DND-41 (cell line): ENCODE measurements around the gene SLC48A1.

ENCODE experiments used
- ATAC-seq: fragments of 200-7000 bp; cut with Tn5 transposase; 3 replicates; pipeline ENCODE4 v1.9.1; 2021; ENCODE audit warnings: low read depth; ENCODE audit not compliant: insufficient read depth
- DNase-seq: peaks from one replicate; pipeline ENCODE4 v3.0.0-alpha.2; 2020
- H2AFZ ChIP-seq: 2 replicates; pipeline ENCODE4 v1.6.0; 2012; ENCODE audit warnings: low read depth, low read length
- H3K27ac ChIP-seq: 2 replicates; pipeline ENCODE4 v1.5.1; 2012; ENCODE audit warnings: low read length, inconsistent platforms
- H3K27me3 ChIP-seq: fragments of 200-600 bp; sonication (generic); 2 replicates; pipeline ENCODE4 v1.6.0; 2012; ENCODE audit warnings: low read length, mild to moderate bottlenecking, inconsistent platforms; ENCODE audit not compliant: insufficient read depth, poor library complexity
- H3K36me3 ChIP-seq: 2 replicates; pipeline ENCODE4 v1.5.1; 2012; ENCODE audit warnings: low read length, inconsistent platforms; ENCODE audit not compliant: insufficient read depth
- H3K4me1 ChIP-seq: 2 replicates; pipeline ENCODE4 v1.5.1; 2012; ENCODE audit warnings: mild to moderate bottlenecking, low read length; ENCODE audit not compliant: insufficient read depth
- H3K4me2 ChIP-seq: 2 replicates; pipeline ENCODE4 v1.6.0; 2012; ENCODE audit warnings: mild to moderate bottlenecking, moderate library complexity, low read length, inconsistent platforms; ENCODE audit not compliant: insufficient read depth
- H3K4me3 ChIP-seq, 2 experiments: fragments of 200-600 bp in 1 of 2; shearing (Covaris generic) in 1 of 2; 2 replicates each; pipeline ENCODE4 v1.5.1; 2012 to 2016; ENCODE audit warnings: inconsistent platforms in 2 of 2, low read length in 2 of 2, mild to moderate bottlenecking in 2 of 2, low read depth in 1 of 2, moderate library complexity in 1 of 2
- H3K79me2 ChIP-seq: 2 replicates; pipeline ENCODE4 v1.6.0; 2012; ENCODE audit warnings: low read length, inconsistent platforms; ENCODE audit not compliant: insufficient read depth
- H3K9ac ChIP-seq: 2 replicates; pipeline ENCODE4 v1.6.0; 2012; ENCODE audit warnings: low read depth, mild to moderate bottlenecking, inconsistent platforms, low read length, moderate library complexity
- H3K9me3 ChIP-seq: 2 replicates; pipeline ENCODE4 v1.5.1; 2012; ENCODE audit warnings: low read length, moderate library complexity, mild to moderate bottlenecking, inconsistent platforms; ENCODE audit not compliant: insufficient read depth, severe bottlenecking
- H4K20me1 ChIP-seq: 2 replicates; pipeline ENCODE4 v1.6.0; 2012; ENCODE audit warnings: low read length; ENCODE audit not compliant: insufficient read depth
- CTCF ChIP-seq: IDR thresholded peaks from 2 replicates; pipeline ENCODE4 v1.5.1; 2012; ENCODE audit warnings: borderline replicate concordance, low read length, moderate library complexity, mild to moderate bottlenecking; ENCODE audit not compliant: poor library complexity, severe bottlenecking; ENCODE audit errors: extremely low read depth
- EZH2 ChIP-seq: IDR thresholded peaks from 3 replicates; pipeline ENCODE4 v1.6.1; 2012; ENCODE audit warnings: borderline replicate concordance, low read depth, mild to moderate bottlenecking, moderate library complexity, low read length, inconsistent platforms; ENCODE audit not compliant: severe bottlenecking

The SLC48A1 gene

DNA sequence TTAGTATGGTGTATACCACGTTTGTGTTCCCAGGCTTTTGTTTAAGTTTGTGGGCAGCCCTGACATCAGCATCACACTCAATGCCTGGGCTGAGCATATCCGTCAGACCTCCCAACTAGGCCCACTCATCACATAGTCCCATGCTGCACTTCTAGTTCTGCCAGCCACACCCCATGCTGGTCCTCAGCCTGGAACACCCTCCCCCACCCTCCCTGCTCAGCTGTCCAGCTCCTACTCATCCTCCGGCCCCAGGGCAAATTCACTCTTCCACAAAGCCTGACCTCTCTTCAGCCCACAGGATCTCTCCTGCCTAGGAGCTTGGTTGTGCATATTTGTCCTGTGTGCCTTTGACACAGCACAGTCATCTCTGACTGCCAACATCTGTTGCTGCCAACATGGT lies 43.8 kb upstream of the SLC48A1 start:
- Histone ChIP-seq H3K4me1 (no peaks in the 10 kb centered on the region), H3K9ac (no peak overlapping the region), H2AFZ (no peak overlapping the region), H3K27me3 (no peaks in the 10 kb centered on the region), H3K4me2 (no peak overlapping the region), H3K9me3 (no peaks in the 10 kb centered on the region), H3K36me3 (no peaks in the 10 kb centered on the region), H3K4me3 (no peak overlapping the region), H3K27ac (no peak overlapping the region), H3K79me2 (no peaks in the 10 kb centered on the region), H4K20me1 (0 out of 2 replicates have a peak, but pooled peaks cover 2% of the 10 kb centered on the region)
- ATAC-seq, result no peak
- no peak for DNase-seq
- TF ChIP-seq EZH2 (no peak), CTCF (no peak)

GRCh38 chr12:47730341-47730744 lies 42.7 kb upstream of the SLC48A1 start:
- ATAC-seq (no peak), DNase-seq (no peak)
- no peak overlapping the region for H3K27ac ChIP-seq
- TF ChIP-seq EZH2, result no peak
- TF ChIP-seq CTCF, result no peak
- 0 out of 2 replicates have a peak, but pooled peaks cover 2% of the 10 kb centered on the region for H4K20me1 ChIP-seq
- no peak overlapping the region for H3K9ac ChIP-seq
- H3K27me3 ChIP-seq, result no peaks in the 10 kb centered on the region
- no peaks in the 10 kb centered on the region for H3K36me3 ChIP-seq
- H3K4me3 ChIP-seq, result no peak overlapping the region
- H3K4me2 ChIP-seq, result no peak overlapping the region
- H3K4me1 ChIP-seq, result no peaks in the 10 kb centered on the region
- H2AFZ ChIP-seq, result no peak overlapping the region
- H3K9me3 ChIP-seq, result no peaks in the 10 kb centered on the region
- H3K79me2 ChIP-seq, result no peaks in the 10 kb centered on the region

DNA sequence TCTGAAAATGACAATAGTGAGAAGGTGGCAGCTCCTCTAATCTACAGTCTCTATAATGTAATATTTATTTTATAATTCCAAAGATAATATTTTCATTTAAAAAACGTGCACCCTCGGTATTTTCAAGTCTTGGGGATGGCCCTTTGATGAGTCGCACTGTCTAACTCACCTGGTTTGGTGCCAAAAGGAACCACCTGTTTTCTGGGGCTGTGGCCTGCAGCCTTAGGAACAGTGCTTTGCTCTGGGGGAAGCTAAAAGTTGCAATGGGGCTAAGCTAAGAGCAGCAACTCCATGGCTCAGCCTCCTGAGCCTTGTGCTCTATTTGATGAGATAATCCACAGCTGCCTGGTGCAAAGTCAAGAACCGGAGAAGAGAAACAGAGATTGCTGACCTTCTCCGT lies 41.3 kb upstream of the SLC48A1 start:
- DNase-seq (no peak), ATAC-seq (no peak)
- Histone ChIP-seq H3K27ac (no peak overlapping the region), H2AFZ (no peak overlapping the region), H3K4me1 (no peaks in the 10 kb centered on the region), H3K36me3 (no peaks in the 10 kb centered on the region), H3K4me3 (no peak overlapping the region), H3K4me2 (no peak overlapping the region), H3K27me3 (no peaks in the 10 kb centered on the region), H3K9me3 (no peaks in the 10 kb centered on the region), H4K20me1 (0 out of 2 replicates have a peak, but pooled peaks cover 2% of the 10 kb centered on the region), H3K9ac (no peak overlapping the region), H3K79me2 (no peaks in the 10 kb centered on the region)
- TF ChIP-seq CTCF (no peak), EZH2 (no peak)

DNA sequence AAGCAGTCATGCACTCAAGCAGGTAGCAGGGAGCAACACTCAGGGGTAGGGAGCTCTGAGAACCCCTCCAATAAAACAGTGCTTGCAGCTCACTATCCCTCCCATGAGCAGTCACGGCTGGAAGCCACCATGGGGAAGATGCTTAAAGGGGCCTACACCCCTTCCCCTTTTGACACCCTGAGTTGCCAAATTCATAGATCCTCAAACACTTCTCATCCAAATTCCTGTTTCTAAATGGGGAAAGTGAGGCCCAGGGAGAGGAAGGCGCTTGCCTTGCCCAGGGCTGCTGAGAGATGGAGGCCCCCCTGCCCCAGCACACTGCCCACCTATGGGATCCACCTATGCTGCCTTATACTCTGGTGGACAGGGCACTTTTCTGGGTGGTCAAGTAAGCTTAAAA lies 40.5 kb upstream of the SLC48A1 start:
- Histone ChIP-seq H3K36me3 (no peaks in the 10 kb centered on the region), H3K4me1 (no peaks in the 10 kb centered on the region), H2AFZ (no peak overlapping the region), H3K79me2 (no peaks in the 10 kb centered on the region), H3K27ac (no peak overlapping the region), H4K20me1 (0 out of 2 replicates have a peak, but pooled peaks cover 2% of the 10 kb centered on the region), H3K27me3 (no peaks in the 10 kb centered on the region), H3K9ac (no peak overlapping the region), H3K4me2 (no peak overlapping the region), H3K9me3 (no peaks in the 10 kb centered on the region), H3K4me3 (no peak overlapping the region)
- ATAC-seq, result no peak
- no peak for TF ChIP-seq EZH2
- no peak for TF ChIP-seq CTCF
- DNase-seq, result no peak
